RPMI7951 (cell line): Measurements from ENCODE around the gene SMIM35. TPM values are rescaled to one million over a fixed set of nuclear protein-coding genes. Genes with fewer than 3 reads are reported as not detected.
"Not testable (repeated sequence)": the region's sequence is repeated elsewhere in the genome, so short reads cannot be mapped to it uniquely, and the experiment has no call there.

Experiments
- DNase-seq: peaks from one replicate; pipeline ENCODE4 v3.0.0-alpha.2; 2012; ENCODE audit warnings: low read depth
- total RNA-seq: library from RNA; depleted of rRNA; stranded (reverse); fragments of >200 nt; shearing (Covaris generic); gene quantifications from 2 replicates; pipeline ENCODE4 v1.2.3, GENCODE V29; 2014

Gene SMIM35
- total RNA-seq, 1 experiment from 2014 or later: not detected

DNA sequence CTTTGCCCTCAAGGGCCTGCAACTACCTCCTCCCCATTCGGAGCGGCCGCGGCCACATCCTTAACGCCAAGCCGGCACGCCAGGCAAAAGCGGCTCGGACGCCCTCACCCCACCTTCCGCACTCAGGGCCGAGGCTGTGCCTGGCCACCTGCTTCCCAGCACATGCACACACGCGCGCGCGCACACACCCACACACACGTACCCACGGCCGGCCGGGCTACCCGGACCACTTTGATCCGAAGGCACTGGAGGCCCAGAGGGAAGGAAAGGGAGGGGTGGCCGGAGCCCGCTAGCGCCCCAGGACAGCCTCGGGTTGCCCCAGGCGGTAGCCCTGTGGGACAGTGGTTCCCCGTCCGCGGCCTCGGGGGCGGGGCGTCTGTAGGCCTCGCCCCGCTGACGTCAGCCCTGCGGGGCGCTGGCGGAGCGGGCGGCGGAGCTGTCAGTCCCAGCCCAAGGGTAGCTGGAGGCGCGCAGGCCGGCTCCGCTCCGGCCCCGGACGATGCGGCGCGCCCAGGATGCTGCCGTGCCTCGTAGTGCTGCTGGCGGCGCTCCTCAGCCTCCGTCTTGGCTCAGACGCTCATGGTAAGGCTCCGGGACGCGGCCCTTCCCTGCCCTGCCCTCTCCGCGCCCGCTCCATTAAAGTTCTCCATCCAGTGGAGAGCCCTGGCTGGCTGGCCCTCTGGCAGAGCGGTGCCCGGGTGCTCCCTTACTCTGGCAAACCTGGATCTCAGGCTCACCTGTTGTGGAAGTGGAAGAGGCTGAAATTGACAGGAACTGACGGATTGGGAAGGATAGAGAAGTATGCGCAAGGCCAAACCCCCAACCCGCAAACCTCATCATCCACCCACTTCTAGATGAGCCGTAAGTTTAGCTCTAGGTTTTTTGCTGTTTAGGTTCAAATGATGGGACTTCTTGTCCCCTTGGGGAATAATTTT is 100.5 kb downstream of the SMIM35 start, which contains the start of gene IL10RA:
Gene IL10RA (plus strand): TSS at position 442 of the 935 bp plus-strand sequence. CDS start 74 bp downstream, at position 516.
- DNase-seq: peak; percentile 30

DNA sequence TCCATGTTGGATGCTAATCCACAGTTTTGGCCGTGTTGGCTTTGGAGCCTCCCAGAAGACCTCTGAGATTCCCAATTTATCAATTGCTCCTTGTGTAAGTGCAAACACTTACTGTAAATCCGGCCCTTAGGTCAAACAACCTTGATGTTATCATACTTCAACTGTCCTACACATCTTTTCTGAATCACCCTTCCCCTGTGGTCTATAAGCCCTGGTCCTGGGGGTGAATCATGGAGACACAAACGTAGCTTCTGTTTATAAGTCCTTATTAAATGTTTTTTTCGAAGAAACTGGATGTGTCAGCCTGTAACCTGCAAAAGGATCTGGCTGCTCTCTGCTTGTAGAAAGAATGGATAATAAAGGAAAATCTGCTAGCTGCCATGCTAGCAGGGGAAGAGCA is 102.3 kb downstream of the SMIM35 start:
- DNase-seq: peak; percentile 34

DNA sequence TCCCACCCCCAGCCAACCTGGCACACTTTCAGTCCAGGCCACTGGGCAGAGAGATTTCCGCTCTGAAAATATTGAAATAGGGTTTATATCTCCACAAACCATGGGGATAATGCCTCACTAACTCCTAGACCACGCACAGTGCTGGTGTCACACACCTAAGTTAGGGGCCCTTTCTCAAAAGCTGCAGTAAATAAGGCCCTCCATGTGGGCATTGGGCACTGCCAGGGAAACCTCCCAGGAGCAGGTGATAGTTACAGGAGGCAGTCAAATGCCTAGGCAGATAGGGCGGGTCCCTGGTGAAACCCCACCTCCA is 103.6 kb downstream of the SMIM35 start:
- DNase-seq: no peak

DNA sequence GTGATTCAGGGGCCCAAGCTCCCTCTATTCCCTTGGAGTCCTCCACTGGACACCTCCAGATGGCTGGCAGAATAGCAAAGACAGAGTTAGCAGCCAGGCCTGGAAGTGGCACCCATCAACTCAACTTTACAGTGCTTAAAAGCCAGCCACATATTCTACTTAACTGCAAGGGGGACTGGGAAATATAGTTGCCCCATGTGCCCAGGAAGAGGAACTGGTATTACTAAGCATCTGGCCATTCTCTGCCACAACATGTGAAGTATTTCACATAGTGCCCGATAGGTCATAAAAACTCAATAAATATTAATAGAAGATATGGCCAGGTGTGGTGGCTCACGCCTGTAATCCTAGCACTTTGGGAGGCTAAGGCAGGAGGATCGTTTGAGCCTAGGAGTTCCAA is 106.0 kb downstream of the SMIM35 start:
- no peak for DNase-seq

GRCh38 chr11:117980280-117980679 is 106.5 kb downstream of the SMIM35 start:
- DNase-seq: no peak

DNA sequence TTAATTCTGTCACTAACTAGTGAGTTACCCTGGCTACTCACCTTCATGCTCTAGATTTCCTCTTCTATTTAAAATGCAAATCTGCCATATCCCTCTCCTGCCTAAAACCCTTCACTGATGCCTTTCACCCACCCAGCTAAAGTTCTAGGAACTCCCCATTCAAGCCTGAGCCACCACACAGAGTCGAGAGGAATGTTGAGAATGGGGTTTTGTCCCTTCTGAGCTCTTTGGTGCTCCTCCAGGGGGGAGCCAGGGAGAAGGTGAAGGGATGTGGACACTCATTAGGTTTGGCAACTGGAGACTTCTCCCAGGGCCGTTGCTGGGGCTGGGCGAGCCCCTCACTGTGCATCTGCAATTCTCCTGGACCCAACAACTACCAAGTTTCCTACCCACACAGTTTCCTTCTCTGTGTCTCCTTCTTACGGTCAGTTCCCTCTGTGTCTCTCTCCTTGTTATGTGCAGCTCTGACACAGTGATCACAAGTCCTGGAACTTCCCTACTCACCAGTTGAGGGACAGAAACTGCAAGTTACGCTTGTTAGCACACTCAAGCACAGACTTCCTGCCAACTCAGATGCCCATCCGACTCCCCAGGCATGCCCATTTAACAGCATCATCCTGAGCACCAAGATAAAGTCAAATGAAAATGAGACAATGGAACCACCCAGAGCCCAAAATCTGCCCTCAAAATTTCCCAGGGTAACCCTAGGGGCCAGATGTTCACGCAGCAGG is 107.1 kb downstream of the SMIM35 start:
- no peak for DNase-seq

DNA sequence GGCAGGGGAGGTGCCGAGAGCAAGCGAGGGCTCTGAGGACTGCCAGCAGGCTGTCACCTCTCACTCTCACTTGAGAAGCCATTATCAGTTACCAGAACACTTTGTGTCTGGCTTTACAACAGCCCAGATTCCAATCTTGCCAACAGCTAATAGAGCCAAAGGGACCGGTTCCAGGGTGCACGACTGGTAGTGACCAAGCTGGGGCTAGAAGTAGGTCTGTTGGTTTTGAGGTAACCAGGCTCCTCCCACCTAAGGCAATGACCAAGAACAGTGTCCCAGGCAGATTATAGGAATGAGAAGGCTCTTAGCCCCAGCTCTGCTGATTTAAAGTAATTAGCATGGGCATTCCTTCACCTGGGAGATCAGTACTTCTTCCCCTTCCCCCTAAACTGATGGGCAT is 107.8 kb downstream of the SMIM35 start:
- no peak for DNase-seq

- not testable (repeated sequence) for DNase-seq
Measured at GRCh38 chr11:117978291-117978910, 108.4 kb downstream of the SMIM35 start.

GRCh38 chr11:117977612-117978264 is 109.0 kb downstream of the SMIM35 start:
- not testable (repeated sequence) for DNase-seq

DNA sequence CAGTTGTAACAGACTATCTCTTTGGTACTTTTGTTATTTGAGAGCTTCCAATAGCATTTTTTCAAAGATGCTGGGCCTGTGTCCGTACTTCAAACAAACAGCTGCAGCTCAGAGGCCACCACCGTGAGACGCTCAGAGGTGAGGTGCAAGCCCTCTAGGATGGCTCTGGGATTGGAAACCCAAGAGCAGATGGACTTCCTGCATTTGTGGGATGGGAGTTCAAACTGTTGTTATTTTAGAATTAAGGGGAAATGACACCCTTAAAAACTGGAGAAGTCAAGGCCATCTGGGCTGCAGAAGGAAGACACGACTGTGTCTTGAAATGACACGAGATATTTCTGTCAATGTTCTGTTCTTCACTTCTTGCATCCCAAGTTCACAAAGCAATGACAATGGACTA is 109.7 kb downstream of the SMIM35 start:
- no peak for DNase-seq

GRCh38 chr11:117976445-117976844 is 110.3 kb downstream of the SMIM35 start:
- DNase-seq: no peak

DNA sequence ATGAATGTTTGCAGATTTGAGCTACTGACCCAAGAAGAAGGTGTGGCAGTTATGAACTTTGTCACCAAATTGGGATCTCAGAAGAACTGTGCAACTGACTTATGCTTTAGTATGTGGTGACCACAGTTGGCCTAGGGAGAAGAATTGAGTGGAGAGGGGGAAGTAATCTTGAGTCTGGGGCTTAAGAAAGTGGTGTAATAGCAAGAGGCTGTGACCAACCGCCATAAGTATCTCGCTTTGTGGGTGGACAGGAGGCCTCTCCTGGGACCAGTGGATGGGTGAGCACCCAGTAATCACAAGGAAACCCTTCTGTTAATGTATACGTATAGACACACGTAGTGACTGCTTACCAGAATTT is 113.3 kb downstream of the SMIM35 start:
- no peak for DNase-seq

DNA sequence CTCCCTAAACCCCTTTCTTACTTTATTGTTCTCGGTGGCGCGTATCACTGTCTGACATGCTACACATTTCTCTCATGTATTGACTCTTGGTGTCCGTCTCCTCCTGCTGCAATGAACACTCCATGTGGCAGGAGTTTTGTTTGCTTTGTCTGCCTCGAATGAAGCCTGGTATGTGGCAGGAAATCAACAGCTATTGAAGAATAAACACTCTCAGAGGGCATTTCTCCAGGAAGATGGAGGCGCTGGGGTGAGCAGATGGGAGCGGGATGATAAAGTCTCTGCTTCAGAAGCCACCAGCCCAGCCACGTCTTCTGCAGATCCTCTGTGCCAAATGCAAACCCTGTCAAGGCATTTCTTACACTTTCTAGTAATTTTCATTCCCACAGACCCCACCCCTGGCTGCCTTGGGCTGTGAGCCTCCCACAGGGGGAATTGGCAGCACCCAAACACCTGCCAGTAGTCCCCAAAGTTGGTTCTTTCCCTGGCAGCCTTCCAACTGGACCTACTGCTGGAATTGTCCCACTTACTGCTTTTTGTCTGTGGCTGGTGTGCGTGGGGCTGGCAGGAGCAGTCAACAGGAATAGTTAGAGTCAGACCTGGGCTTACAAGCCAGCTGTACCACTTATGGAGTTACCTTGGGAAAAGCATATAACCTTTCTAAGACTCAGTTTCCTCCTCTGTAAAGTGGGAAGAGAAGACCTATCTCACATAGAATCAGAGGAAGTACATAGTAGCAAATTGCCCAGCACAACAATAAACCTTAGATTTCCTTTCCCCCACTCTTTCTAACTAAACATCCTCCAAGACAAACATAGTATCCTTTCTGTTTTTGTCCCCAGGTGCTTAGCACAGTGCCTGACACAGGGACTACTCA is 113.9 kb downstream of the SMIM35 start:
- DNase-seq: no peak

DNA sequence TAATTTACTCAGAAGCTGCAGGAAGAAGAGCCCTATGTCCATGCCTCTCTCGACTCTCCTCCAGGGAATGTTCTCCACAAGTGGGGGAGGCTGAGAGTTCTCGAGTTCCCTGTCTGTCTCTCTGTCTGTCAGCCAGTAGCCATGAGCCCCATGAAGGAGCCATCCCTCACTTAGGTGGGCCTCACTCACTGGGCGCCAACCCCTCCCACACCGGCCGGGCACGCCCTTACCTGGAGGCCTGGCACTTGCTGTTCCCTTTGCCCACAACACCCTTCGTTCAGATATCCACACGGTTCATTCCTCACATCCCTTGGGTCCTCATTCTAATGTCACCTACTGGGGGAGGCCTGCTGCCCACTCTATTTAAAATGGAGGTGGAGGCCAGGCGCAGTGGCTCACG is 114.7 kb downstream of the SMIM35 start:
- DNase-seq: no peak

GRCh38 chr11:117970400-117971024 is 116.3 kb downstream of the SMIM35 start:
- DNase-seq: peak; percentile 39

GRCh38 chr11:117969160-117969991 is 117.4 kb downstream of the SMIM35 start:
- no peak for DNase-seq

- no peak for DNase-seq
Measured at GRCh38 chr11:117966908-117967307, 119.9 kb downstream of the SMIM35 start.

GRCh38 chr11:117962826-117963225 is 123.9 kb downstream of the SMIM35 start:
- DNase-seq: no peak

DNA sequence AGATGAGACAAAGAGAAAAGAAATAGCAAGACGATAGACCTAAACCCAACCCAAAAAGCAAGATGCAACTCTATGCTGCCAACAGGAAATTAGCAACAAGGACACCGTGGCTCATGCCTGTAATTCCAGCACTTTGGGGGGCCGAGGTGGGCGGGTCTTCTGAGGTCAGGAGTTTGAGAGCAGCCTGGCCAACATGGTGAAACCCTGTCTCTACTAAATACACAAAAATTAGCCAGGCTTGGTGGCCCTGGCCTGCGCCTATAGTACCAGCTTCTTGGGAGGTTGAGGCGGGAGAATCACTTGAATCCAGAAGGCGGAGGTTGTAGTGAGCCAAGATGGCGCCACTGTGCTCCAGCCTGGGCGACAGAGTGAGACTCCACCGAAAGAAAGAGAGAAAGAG is 124.9 kb downstream of the SMIM35 start:
- DNase-seq: no peak

- DNase-seq: no peak
Measured at GRCh38 chr11:117960406-117960805, 126.4 kb downstream of the SMIM35 start.
